Measurements from ENCODE around the gene COL18A1.

DNA sequence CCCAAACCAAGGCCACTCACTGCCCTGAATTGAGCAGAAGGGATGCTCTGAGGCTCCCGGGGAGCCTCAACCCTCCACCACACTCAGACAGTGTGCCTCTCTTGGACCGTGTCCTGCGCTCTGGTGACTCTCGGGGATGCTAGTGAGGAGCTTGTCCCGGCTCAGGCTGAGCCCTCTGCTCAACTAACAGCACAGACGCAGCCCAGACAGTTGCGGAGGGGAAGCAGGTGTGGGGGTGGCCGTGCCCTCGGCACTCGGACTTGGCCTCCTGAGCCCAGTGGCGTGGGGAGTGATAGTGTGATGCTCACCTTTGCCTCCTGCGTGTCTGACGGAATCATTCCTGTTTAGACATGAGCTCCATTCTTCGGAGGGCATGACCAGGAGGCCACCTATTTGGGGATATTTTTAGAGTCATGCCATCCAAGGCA, 152.7 kb downstream of the COL18A1 start:
- TF ChIP-seq EP300 (IDR thresholded peaks at IDR 0.05; ENCODE audit: low read length): no peak
- TF ChIP-seq EZH2 (IDR thresholded peaks at IDR 0.05; ENCODE audit: borderline replicate concordance, low read depth, low read length): no peak
- TF ChIP-seq ZBTB5 (IDR thresholded peaks at IDR 0.05): no peak
